Stimulated activated CD8-positive, alpha-beta memory T cell treated with anti-CD3 and anti-CD28 coated beads, Interleukin-4, amount 100 ng/mL, for 24 hours (primary cell): ENCODE results near the gene SHISA6.

ENCODE experiments used
- DNase-seq: peaks from one replicate; pipeline ENCODE4 v3.0.0-alpha.2; 2020; ENCODE audit warnings: low read depth

Gene SHISA6

GRCh38 chr17:11598274-11599221, 357.5 kb downstream of the SHISA6 start, which contains the start of gene DNAH9:
Gene DNAH9, plus strand, starts transcription at chr17:11598470. Its CDS starts 29 bp downstream, at chr17:11598499.
- DNase-seq = peak; percentile 5

- no peak for DNase-seq
These were observed 360.6 kb downstream of the SHISA6 start for GRCh38 chr17:11601661-11602060.

- DNase-seq = no peak
These were observed 367.4 kb downstream of the SHISA6 start for GRCh38 chr17:11608396-11608795.

- no peak for DNase-seq
These were observed 370.1 kb downstream of the SHISA6 start for GRCh38 chr17:11610999-11611566.

GRCh38 chr17:11612956-11613355, 371.9 kb downstream of the SHISA6 start:
- no peak for DNase-seq
